MV-4-11 (cell line): Measurements from ENCODE around the gene UGCG.
"Not testable (repeated sequence)": the region's sequence is repeated elsewhere in the genome, so short reads cannot be mapped to it uniquely, and the experiment has no call there.

Experiments used
- DNase-seq: peaks from one replicate; lab custom pipeline; 2025; lab: John Stamatoyannopoulos, UW

UGCG gene

DNA sequence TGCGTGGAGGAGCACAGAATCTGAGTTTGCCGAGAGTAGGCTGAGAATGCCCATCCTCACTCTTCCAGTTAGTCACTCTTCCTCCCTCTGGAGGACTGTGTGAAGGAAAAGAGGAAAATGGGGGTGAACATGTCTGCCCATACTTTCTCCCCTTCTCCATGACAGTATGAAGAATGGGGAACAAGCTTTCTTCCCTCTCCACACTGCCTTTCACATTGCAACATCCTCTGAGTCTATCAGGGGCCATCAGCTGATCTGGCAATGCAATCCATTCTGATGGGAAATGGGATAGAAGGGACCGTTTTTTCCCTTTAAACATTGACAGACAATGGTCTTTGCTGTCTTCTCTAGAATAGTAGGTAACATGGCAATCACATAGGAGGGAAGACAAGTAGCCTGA lies 56.8 kb downstream of the UGCG start:
- DNase-seq: peak; percentile 57

DNA sequence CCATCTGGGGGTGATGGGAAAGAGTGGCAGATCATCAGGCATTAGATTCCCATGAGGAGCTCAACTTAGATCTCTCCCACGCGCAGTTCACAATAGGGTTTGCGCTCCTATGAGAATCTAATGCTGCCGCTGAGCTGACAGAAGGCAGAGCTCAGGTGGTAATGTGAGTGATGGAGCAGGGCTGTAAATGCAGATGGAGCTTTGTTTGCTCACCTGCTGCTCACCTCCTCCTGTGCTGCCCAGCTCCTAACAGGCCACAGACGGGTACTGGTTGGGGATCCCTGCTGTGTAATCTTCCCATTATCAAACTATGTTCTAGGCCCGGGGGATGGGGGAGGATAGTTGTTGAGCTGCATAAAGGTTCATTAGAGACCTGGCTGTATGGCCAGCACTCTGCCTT lies 58.4 kb downstream of the UGCG start:
- no peak for DNase-seq

DNA sequence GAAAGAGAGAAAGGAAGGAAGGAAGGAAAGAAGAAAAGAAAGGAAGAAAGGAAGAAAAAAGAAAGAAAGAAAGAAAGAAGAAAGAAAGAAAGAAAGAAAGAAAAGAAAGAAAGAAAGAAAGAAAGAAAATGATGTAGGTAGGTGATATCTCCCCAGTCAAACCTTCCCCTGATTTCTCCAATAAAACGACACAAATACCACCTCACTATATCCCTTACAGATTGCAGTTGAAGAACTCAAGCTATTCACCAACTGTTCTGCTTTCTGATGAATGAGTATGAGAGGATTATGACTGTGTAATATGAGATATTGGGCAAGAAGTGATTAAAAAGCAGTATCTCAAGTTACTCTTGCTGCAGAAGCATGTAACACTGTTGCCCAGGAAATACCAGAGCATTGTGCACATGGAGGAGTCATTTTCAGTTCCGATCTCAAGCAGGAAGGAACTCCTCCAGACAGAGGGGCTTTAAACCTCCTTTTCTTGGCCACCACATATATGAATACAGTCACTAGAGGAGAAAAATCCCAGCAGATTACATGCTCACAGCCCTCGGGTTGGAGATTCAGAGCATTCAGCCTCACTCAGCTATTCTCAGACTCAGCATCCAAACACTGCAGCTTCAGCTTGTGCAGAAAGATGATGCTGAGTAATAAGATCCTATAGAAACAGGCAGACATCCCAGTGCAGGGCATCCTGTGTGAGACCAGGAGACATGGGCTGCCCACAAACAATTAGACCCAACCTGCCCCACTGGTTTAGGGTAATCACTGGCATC lies 61.4 kb downstream of the UGCG start:
- DNase-seq: peak; percentile 97

DNA sequence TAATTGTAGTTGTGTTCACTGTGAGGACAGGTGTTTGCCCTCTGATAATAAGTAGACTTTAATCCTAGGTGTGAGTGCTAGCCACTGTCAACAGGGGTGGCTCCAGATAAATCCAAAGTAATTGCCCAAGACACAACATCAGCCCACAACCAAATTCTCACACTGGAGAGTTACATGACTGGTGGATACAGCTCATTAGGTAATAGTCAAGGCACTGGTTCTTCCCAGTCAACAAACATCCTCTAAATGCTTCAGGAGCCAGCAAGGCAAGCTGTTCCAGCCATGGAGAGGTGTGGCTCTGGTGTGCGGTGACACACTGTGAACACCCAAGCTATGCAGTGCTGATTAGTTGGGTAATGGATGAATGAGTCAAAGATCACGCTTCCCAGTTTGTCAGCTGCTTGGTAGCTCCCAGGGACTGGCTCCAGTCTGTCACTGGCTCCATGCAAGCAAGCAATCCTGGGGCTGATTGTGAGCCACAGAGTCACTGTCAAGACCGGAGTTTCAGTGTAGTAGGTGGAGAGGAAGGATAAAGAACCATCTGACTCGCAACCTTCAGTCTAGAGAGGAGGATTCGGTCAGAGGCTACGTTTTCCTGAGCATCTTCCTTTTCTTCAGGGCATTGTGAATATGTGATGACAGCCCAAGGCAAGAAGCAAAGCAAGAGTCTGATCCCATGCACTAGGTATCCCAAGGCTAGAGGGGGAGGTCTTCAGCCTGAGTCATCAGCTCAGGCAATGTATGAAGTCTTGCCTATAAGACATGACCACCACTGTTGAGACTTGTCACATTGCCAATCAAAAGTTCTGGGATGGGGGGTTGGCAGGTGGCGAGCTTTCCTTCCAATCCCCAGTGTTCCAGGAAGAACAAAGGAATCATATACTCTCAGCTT lies 63.1 kb downstream of the UGCG start:
- peak; percentile 77 for DNase-seq

DNA sequence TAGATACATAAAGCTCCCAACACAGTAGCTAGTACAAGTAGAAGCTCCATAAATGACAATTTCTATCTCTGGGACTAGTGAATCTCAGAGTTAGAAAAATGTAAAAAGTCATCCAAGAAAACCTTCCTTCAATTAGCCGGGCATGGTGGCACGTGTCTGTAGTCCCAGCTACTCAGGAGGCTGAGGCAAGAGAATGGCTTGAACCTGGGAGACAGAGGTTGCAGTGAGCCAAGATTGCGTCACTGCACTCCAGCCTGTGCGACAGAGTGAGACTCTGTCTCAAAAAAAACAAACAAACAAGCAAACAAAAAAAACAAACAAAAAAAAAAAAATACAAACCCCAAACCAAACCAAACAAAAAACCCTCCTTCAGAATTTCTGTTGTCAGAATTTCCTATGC lies 63.9 kb downstream of the UGCG start:
- not testable (repeated sequence) for DNase-seq

DNA sequence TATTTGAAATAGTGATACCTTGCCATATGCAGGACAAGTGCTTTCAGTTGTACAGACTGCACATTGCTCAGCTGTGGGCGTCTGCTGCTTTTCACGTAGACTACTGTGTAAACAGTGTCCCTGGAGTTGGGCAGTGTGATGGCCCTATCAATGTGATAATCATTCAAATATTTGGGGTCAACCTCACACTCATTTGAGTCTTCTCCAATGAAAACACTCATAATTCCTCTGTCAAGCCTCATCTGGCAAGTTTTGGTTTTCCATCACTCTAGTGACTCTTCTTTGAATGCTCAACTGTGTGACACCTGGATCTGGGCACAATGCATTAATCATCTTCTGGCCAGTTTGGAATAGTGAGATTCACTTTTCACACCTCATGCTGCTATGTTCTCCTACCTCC lies 64.4 kb downstream of the UGCG start:
- no peak for DNase-seq

DNA sequence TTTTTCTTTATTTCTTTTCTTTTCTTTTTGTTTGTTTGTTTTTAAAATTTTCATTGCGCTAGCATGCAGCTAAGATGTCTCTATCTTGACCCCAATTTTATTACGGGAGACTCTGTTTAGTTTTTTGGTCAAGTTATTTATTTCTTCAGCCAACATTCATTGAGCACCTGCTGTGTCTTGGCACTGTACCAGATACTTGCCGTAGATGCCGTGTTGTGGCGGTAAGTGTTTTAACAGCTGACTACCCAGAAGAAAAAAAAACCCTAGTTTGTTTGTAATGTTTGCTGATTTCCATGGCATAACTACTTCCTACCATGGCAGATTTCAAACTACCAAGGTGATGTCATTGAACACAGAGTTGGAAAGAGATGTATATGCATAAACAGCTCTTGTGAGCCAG lies 65.0 kb downstream of the UGCG start:
- no peak for DNase-seq

DNA sequence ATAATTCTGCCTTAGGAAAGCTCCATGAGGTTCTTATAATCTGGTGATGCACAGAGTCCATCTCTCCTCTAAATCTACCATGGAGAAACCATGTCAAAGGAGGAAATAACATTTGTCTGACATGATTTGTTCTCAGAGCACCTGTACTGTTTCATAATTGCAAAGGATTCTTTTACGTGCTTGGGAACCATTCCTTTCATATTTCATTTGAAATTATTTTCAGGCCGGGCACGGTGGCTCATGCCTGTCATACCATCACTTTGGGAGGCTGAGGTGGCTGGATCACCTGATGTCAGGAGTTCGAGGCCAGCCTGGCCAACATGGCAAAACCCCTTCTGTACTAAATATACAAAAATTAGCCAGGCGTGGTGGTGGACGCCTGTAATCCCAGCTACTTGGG lies 65.4 kb downstream of the UGCG start:
- no peak for DNase-seq

DNA sequence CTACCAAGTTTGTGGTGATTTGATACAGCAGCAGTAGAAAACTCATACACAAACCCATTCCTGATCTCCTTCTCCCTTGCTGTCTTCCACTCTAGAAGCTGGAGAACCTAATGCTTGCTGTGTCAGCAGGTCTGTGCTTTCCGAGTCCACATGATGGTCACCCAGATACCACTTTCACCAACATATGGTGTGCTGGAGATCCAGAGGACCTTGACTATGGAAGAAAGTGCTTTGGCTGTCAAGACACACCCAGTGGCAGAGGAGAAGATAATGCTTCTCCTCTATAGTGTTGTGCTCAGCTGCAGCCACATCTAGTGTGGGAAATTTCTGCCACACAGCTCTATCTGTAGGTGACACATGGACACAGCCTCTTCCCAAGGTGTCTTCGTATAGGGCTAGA lies 67.4 kb downstream of the UGCG start:
- no peak for DNase-seq

DNA sequence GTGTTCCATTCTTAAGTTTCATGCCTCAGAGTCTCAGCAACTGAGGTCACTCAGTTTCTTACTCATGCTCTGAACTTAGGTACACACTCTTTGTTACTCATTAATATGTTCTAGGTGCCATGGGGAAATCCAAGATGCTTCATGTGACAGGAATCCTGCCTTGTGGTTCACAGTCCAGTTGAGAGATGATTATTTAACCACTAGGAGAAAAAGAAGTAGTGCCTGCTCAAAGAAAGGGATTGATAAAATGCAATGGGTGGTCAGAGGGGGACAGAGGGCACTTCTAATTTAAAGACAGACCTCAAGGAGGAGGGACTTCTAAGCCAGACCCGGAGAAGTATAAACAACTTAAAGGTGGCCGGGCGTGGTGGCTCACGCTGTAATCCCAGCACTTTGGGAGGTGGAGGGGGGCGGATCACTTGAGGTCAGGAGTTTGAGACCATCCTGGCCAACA lies 69.0 kb downstream of the UGCG start:
- DNase-seq: no peak

DNA sequence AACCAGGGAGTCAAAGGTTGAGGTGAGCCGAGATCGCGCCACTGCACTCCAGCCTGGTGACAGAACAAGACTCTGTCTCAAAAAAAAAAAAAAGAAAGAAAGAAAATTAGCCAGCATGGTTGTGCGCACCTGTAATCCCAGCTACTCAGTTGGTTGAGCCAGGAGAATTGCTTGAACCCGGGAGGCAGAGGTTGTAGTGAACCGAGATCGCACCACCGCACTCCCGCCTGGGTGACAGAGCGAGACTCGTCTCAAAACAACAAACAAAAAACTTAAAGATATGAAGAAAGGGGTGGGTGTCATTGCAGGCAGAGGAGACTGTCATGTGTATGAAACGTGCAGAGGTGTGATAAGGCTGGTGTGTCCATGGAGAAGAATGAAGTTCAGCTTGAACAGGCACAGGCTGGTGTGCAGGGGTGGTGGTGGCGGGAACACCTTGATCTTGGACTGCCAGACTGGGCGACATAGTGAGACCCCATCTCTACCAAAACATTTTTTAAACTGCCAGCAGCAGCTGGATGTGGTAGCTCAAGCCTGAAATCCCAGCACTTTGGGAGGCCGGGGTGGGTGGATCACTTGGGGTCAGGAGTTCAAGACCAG lies 69.6 kb downstream of the UGCG start:
- DNase-seq: no peak

DNA sequence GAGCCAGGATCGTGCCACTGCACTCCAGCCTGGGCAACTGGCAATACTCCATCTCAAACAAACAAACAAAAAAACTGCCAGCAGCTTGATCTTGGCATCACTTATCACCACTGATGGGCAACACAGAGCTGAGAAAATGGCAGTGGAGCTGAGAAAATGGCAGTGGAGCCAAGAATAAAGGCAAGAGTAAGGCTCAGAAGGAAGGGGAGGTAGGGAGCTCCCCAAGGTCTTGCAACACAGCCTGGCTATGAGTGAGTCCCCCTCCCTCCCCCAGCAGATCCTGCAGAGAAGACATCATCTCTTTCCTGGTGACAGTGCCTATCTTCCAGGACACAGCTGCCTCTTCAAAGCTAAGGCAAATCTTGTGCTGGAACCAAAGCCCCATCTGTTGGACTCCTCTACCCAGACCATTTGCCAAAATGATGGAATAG lies 70.3 kb downstream of the UGCG start:
- peak; percentile 80 for DNase-seq

DNA sequence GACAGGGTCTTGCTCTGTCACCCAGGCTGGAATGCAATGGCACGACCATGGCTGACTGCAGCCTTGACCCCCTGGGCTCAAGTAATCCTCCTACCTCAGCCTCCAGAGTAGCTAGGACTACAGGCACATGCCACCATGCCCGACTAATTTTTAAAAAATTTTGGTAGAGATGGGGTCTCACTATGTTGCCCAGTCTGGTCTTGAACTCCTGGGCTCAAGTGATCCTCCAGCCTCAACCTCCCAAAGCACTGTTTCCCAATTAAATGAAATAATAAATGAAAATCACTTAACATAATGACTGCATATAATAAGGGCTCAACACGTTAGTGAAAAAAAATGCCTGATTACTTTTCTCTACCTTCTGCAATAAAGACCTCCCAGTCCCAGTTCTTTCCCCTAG lies 71.0 kb downstream of the UGCG start:
- no peak for DNase-seq

DNA sequence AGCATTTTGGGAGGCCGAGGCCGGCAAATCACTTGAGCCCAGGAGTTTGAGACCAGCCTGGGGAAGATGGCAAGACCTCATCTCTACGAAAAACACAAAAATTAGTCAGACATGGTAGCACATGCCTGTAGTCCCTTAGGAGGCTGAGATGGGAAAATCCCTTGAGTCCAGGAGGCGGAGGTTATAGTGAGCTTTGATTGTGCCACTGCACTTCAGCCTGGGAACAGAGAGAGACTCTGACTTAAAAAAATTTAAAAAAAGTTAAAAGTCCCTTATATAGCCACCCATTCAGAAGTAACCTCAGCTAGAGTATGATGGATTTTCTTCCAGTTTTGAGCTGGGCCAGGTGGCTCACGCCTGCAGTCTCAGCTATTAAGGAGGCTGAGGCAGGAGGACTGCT lies 72.4 kb downstream of the UGCG start:
- no peak for DNase-seq

DNA sequence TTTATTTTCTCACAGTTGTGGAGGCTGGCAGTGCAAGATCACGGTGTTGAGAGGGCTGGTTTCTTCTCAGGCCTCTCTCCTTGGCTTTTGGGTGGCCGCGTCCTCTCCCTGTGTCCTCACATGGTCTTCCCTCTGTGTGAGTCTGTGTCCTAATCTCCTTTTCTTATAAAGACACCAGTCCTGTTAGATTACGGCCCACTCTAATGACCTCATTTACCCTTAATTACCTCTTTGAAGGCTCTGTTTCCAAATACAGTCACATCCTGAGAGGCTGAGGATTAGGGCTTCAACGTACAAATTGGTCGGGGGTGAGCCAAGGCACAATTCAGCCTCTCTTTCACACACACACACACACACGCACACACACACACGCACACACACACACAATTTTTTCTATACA lies 73.0 kb downstream of the UGCG start:
- DNase-seq: no peak

DNA sequence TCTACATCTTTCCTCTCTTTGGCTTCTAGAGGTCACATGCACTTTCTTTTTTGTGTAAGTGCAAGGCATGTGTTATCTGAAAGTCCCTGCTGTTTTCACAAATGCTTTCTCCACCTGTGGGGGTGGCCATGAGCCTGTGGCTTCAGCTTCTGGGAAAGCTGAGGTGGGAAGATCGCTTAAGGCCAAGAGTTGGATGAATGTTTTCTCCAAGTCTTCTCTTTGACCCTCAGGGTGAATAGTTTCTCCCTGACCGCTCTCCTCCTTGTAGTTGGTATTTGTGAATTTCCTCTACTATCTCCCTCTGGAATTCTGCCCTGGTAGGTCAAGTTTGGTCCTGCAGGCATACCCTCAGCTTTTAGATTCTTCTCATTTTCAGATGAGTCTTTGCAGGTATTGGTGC lies 74.2 kb downstream of the UGCG start:
- DNase-seq: no peak

DNA sequence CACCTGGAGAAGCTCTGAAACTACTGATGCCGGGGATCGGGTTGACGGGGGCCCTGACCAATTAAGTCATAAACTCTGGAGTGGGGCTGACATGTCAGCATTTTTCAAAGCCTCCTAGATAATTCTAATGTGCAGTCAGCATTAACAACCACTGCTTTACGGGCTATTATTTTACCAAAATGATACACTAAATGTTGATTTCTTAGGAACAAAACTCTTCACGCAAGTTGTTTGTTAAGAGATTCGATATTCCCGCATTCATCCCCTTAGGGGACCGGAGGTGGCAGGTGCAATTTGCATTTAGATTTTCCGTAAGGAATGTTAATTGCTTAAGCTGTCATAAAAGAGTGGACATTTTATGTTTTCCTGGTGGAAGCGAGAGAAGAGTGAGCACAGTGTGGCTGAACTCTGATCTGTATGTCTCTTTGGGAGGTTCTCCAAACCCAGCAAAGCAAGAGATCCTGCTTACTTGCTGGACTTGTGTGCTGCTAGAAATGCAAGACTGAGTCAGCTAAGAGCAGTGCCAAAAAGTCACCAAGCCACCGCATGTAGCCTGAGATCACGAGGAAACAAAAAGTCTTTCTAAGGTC lies 77.6 kb downstream of the UGCG start:
- no peak for DNase-seq

DNA sequence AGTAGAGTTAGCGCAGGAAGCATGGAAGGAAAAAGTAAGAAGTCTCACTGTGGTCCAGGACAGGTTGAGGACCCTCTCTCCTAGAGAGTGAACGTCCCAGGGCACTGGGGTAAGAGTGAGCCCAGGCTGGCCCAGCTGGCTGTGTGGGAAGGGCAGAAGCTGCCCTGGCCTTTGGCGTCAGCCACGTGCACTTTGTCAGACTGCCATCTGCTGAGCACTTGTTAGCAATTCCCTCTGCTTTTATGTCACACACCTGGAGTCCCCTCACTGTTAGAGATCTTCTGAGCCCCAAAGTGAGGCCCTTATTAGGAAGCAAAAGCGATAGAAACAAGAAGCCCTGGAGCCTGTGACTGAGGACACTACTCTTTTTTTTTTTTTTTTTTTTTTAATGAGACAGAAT lies 79.1 kb downstream of the UGCG start:
- DNase-seq: peak; percentile 55

DNA sequence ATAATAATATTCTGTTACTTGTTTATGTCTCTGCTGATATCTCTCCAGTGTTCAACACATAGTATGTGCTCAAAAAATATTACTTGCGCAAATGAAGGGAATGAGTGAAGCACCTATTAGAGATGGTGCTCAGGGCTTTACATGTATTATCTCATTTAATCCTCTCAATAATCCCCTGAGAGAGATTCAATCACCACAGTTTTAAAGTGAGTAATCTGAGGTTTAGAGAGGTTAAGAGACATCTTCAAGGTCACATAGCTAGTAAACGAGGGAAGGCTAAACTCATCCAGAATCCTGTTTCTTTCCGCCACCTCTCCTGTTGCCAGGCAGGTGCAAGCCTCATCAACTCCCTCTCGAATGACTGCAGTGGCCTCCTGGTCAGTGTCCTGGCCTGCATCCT lies 82.0 kb downstream of the UGCG start:
- no peak for DNase-seq

DNA sequence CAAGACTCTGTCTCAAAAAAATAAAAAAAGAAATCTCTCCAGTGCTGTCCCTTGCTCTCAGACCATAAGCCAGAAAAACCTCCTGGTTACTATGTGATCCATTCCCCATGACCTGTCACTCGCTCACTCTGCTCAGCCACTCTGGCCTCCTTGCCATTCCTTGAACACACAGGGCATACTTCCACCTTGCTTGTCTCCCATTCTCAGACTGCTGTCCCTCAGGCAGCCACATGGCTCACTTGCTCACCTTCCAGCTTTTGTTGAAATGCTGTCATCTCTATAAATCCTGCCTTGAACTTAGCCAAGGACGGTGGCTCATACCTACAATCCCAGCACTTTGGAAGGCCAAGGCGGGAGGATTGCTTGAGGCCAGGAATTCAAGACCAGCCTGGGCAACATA lies 82.9 kb downstream of the UGCG start:
- DNase-seq: no peak

DNA sequence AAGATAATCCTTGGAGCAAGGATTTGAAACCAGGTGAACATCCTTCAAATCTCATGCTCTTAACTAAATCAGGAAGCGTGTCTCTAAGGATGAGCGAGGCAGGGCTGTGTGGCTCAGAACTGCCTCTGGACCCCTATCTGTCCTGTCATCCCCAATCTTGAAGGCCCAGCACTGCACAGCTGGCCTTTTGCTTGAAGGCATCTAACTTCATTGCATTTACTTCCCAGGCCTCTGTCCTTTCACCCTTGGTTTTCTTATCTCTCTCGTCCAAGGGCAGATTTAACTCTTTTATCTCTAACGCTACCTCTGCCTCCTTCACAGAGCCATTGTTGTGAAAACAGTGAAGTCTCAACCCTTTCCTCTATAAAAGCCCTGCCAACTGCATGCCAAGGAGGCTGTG lies 83.8 kb downstream of the UGCG start:
- no peak for DNase-seq

DNA sequence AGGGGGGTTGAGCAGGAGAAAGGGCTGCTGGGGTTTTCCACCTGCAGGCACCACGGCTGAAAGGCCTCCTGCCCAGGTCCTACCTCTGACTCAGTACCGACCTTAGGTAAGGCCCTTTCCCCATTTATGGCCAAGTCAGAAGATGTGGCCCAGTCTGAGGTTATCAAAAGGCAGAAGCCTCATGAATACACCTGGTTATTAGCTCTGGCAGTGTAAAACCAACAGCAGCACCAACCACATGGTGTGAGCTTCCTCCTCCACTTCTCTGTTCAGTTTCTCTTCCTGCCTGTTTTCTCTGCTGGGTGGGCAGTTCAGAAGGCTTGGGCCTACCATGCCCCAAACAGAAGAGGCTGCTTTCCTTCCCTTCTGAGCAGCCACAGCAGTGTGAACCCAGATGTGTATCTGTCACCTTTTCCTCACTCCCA lies 86.9 kb downstream of the UGCG start:
- peak; percentile 84 for DNase-seq
